ENCODE measurements around the gene KRT85.

- no peak for TF ChIP-seq SMC3 (IDR thresholded peaks at IDR 0.05; ENCODE audit: low read depth, low read length)
- TF ChIP-seq ELK1 (IDR thresholded peaks at IDR 0.05; ENCODE audit: borderline replicate concordance, low read depth, low read length) = no peak
- TF ChIP-seq MAFK (IDR thresholded peaks at IDR 0.05; ENCODE audit: low read depth, low read length) = no peak
- no peak for TF ChIP-seq CTCF (conservative IDR thresholded peaks at IDR 0.05; ENCODE audit: low read depth, low read length)
- TF ChIP-seq POLR2A (IDR thresholded peaks at IDR 0.05; ENCODE audit: low read depth, low read length) = no peak
Observed at GRCh38 chr12:52368508-52368907, 1.2 kb upstream of the KRT85 start.
